ENCODE results near the gene TARS3.

The TARS3 gene

DNA sequence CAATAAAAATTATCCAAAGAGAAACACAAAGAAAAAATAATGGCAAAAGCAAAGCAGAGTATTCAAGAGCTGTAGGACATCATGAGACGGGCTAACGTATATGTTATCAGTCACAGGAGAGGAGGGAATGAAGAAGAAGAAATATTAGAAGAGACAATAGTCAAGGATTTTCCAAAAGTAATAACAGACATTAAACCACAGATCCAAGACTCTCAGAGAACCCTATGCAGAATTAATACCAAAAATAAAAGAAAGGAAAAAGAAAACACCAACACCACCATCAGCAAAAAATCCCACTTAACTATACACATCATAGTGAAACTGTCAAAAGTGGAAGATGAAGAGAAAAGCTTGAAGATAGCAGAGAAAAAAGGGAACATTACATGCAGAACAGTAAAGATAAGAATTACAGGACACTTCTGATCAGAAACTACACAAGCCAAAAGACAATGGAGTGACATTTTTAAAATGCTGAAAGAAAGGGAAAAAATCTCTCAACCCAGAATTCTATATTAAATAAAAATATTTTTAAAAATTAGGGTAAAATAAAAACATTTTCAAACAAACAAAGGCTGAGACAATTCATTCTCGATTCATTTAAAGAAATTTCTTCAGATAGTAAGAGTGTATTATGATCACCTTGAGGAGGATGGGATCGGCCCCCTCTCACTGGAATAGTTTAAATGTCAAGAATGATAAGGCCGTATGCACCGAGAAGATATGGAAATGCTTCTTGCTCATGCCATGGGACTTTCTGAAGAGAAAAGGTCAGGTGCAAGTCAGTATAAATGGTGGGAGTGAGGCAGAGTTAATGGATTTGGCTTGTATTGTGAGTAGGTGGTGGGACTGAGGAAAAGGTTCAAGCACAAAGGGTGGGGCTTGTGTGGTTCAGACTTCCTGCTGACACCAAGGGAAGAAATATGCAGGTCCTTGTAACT lies 100.6 kb downstream of the TARS3 start:
- no peak for DNase-seq (ENCODE audit: low read depth, low spot score)

GRCh38 chr15:101621961-101622360 lies 102.3 kb downstream of the TARS3 start:
- no peak for DNase-seq (ENCODE audit: low read depth, low spot score)

GRCh38 chr15:101620671-101621070 lies 103.6 kb downstream of the TARS3 start:
- no peak for DNase-seq (ENCODE audit: low read depth, low spot score)

- DNase-seq (ENCODE audit: low read depth, low spot score): no peak
These were observed 104.7 kb downstream of the TARS3 start for GRCh38 chr15:101619615-101619865.

DNA sequence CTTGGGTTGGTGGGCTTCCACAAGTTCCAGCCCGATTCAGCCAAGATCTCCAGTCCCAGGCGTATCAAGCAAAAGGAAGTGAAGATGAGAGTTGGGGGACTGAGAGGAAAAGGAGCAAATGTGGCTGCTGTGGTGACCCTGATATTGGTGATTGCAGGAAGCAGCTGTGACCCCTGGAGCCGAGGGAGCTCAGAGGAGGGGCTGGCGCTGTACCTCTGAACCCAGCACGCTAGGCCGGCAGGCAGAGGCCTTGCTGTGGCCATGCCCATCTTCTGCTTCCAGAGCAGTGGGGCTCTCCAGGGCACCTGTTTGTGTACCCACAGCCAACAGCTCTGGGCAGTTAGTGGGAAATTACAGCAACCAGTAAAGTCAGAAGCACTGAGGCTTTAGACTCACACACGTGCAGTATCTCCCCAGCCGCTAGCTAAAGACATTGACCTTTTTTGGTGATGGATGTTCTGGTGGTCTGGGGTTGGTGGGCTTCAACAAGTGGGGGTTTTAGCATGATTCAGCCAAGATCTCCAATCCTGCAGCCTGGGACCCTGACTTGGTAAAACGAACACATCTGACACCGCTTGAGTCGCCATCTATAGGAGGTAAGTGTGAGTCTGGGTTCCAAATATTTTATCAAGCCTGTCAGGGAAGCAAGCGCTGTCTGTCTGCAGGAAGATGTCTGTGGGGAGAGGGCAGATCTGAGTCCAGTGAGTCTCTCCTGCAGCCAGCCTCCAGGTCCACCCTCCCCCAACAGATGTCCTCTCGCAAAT lies 105.2 kb downstream of the TARS3 start:
- no peak for DNase-seq (ENCODE audit: low read depth, low spot score)

GRCh38 chr15:101618076-101618475 lies 106.2 kb downstream of the TARS3 start:
- DNase-seq (ENCODE audit: low read depth, low spot score): no peak

- DNase-seq (ENCODE audit: low read depth, low spot score): no peak
These were observed 106.8 kb downstream of the TARS3 start for GRCh38 chr15:101617390-101617965.

DNA sequence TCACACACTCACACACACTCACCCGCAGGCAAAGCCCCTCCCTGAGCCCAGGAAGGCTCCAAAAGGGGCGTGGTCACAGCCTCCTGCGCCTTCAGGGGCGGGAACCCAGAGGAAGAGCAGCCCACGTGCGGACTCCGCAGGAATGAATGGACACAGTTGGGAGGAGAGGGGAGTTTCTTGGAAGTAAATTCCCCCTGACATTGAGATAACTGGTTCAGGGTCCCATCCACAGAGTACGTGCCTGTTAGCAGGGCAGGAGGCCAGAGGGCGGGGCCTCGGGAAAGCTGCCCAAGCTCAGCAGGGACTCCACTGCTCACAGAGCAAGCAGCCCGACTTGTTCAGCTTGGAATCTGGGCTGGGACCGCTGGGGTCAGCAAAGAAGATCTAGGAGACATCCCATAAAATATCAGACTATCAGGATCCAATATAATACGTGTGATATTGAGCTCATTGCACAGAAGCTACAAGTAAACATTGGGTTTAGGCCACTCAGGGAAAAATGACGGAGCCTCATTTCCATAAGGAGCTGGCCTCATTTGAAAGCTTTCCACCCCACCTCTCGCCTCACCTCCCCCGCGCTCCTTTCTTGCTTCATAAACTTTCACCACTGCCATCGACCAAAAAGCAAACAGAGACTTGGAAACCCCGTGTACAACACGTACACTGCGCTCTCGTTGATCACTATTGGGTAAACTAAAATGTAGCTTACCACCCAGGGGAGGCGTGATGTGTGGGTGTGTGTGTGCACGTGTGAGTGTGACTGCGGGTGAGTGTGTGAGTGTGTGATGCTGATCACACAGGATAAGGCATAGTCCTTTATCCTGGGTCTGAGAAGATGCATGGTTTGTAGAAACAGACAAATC lies 108.1 kb downstream of the TARS3 start:
- peak; percentile 94 for DNase-seq (ENCODE audit: low read depth, low spot score)

- DNase-seq (ENCODE audit: low read depth, low spot score): no peak
These were observed 108.8 kb downstream of the TARS3 start for GRCh38 chr15:101615414-101615985.

DNA sequence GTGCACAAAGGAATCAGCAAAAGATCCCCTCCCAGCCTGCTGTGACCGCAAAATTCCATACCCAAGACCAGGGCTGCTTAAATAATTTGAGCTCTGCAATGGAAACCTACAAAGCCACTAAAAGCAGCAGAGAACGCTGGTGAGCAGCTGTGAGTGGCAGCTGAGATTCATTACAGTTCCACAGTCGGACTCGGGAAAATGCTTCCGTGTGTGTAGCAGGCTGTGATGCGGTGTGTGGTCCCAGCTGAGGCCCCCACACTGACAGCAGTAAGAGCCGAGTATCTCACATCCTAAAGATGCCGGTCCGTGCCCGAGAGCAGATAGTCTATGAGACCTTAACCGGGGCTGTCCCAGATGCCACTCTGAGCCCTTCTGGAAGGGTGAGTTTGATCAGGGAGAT lies 109.5 kb downstream of the TARS3 start:
- no peak for DNase-seq (ENCODE audit: low read depth, low spot score)

DNA sequence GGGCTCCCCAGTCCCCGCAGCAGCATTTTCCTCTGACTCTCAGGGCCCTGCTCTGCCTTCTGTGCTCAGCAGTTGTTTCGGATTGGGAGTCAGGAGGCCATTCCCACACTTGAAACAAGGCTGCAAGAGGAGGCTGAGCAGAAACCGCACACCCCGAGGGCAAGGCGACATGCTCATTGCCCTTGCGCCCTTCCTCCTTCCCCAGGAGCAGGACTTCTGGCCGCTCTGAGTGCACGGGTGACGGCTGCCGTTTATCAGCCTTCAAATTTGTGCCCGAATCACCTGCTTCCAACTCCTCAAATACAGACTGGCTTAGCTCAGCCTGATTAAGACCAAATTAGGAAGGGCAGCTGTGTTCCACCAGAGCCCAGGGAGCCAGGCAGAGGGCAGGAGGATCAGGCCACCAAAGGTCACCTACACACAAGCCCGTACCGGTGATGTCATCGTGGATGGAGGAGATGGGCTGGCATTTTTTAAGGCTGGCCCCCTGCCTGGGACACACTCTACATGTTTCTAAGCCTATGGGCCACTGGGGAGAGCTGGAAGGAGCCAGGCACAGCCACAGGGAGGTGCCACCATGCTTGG lies 110.2 kb downstream of the TARS3 start:
- no peak for DNase-seq (ENCODE audit: low read depth, low spot score)

- DNase-seq (ENCODE audit: low read depth, low spot score): no peak
These were observed 110.9 kb downstream of the TARS3 start for GRCh38 chr15:101613130-101614000.

- DNase-seq (ENCODE audit: low read depth, low spot score): no peak
These were observed 111.6 kb downstream of the TARS3 start for GRCh38 chr15:101612676-101613075.

DNA sequence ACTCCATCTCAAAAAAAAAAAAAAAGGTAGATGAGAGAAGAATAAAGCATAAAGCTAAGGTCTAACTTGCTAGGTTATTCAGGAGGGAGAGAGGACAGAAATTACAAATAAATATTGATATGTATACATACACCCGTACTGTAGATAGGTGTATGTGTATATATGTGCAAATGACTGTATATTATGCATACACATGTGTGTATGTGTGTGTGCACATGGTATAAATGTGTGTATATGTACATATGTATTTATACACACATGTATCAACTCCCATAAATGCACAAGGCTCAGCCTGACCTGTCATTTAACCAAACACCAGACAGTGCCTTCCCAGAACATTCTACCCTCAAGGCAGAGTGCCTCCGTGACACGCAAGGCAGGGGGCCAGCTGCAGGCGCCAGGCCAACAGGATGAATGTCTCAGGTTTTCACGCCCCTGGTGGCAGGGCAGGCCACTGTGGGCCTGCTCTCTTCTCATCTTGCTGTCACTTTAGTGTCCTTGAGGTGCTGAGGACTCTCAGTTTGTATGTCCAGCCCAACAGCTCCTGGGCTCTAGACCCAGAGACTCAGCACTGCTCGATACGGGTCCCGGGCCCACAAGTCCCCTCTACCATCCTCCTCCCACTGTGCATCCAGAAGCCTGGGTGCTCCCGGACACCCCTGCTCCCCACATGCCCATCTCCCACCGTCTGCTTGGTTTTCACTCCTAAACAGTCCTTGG lies 112.5 kb downstream of the TARS3 start:
- no peak for DNase-seq (ENCODE audit: low read depth, low spot score)

DNA sequence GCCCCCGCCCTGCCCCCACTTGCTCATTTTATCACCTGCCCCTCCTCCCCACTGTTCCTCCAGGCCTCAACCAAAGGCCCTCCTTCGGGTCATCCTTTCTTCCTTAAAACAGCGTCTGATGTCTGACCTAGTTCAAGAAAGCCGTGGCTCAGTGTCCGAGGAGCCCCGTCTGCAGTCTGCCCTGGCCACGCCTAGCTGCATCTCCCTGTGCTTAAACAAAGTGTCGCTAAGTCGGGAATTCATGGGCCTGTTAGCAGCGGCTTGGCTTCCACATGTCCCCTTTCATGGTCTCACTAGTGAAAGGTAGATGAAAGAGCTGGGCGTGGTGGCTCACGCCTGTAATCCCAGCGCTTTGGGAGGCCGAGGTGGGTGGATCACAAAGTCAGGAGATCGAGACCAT lies 113.3 kb downstream of the TARS3 start:
- DNase-seq (ENCODE audit: low read depth, low spot score): no peak

DNA sequence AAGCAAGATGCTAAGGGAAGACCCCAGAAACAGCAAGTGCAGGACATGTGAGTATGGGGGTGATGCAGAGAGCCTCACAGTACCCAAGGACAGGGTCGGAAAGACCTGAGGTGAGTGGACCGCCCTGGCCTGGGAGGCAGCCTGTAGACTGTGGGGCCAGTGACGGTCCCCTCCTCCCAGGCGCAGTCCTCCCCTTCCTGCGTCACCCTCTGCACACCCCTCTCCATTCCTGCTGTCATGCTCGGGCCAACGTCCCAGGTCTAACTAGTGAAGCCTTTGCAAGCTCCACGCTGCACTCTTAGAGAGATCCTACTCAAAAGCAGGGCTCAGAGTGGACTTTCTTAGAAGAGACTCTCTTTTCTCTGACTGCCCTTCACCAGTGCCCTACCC lies 113.7 kb downstream of the TARS3 start:
- DNase-seq (ENCODE audit: low read depth, low spot score): no peak

DNA sequence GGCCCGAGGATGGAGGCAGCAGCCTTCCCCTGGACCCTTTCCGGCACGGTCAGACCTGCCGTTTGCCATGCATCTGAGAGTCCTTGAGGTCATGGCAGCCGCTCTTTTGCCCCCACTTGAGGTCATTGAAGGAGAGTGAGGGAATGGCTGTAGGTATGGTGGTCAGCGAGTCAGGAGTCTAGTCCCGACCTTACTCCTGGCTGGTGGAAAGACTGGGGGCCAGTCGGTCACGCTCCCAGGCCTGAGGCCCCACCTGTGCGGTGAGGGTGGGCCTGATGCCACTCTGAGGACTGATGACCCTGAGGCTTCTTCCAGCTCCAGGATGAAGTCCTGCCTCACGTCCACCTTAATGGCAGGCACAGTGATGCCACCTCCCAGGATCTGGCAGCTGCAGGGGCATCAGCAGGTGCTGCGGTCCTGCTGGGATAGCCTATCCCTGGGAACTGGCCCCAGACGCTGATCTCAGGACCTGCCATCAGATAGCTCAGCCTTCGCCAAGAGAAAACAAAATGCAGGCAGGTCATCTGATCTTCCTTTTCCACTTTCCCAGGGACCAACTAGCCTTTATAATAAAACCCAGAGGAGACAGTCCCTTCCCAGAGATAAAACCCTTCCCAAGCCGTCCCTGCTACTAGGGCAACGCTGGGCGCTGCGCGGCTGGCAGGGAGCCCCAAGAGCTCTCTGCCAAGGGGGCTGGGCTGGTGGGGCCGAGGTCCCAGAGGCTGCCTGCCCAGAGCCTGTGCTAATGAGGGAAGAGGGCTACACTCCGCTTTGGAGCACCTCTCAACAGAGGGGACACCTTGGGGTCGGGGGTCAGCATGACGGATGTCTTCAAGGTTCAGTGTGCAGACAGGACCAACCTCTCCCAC lies 114.3 kb downstream of the TARS3 start:
- no peak for DNase-seq (ENCODE audit: low read depth, low spot score)

DNA sequence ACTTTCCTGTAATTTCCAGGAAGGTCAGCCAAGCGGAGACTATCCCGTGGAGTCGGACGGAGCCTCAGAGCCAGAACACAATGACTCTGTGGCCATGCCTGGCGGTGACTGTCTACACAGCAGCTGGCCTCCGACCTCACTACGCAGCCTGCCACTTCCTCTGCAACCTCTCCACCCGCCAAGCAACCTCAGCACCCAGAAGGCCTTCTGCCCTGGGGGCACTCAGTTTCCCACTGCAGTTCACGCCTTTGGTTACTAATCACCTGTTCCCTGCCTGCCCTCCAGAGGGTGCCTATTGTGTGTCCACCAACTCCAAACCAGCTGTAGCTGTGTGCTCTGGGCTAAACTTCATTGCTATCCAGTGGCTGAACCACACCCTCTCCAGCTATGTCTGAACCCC lies 116.1 kb downstream of the TARS3 start:
- peak; percentile 88 for DNase-seq (ENCODE audit: low read depth, low spot score)

All from ELF-1 (cell line).